Activated B cell treated with CpG ODN at 0.5 μM for 24 hours (primary cell): ENCODE results near the gene PRDM16. TPM values are rescaled to one million over a fixed set of nuclear protein-coding genes. Genes with fewer than 3 reads are reported as not detected.
A peak's percentile ranks its signal among the peaks of the same experiment; 100 is the strongest.

Experiments used
- ATAC-seq: fragments of 200-7000 bp; cut with Tn5 transposase; one replicate; pipeline ENCODE4 v1.10.0; 2021; ENCODE audit warnings: low read depth, mild to moderate bottlenecking, moderate library complexity
- CTCF ChIA-PET: fragments of 350-600 bp; sonication (Branson Sonifier 250); formaldehyde crosslinking; loops from one replicate; lab custom pipeline; 2021; ENCODE audit warnings: antibody characterized with exemption; lab: Charles Lee
- POLR2A ChIA-PET: fragments of 350-600 bp; sonication (Branson Sonifier 250); formaldehyde crosslinking; loops from one replicate; lab custom pipeline; 2021; ENCODE audit warnings: antibody characterized with exemption; lab: Charles Lee
- DNase-seq: peaks from one replicate; pipeline ENCODE4 v3.0.0; 2022
- H3K27ac Mint-ChIP-seq: one replicate; pipeline ENCODE4 v1.8.0; 2020; ENCODE audit warnings: mixed read lengths
- H3K27me3 Mint-ChIP-seq: one replicate; pipeline ENCODE4 v1.8.0; 2021; ENCODE audit warnings: mixed read lengths
- H3K36me3 Mint-ChIP-seq: one replicate; pipeline ENCODE4 v1.8.0; 2021; ENCODE audit warnings: low read depth, mixed read lengths
- H3K4me1 Mint-ChIP-seq: one replicate; pipeline ENCODE4 v1.8.0; 2021; ENCODE audit warnings: mixed read lengths
- H3K4me3 Mint-ChIP-seq: one replicate; pipeline ENCODE4 v1.8.0; 2020; ENCODE audit warnings: mild to moderate bottlenecking, mixed read lengths
- H3K9me3 Mint-ChIP-seq: one replicate; pipeline ENCODE4 v1.8.0; 2020; ENCODE audit warnings: mixed read lengths
- intact Hi-C: fragments of 100-400 bp; cut with micrococcal nuclease; formaldehyde crosslinking; loops from one replicate; pipeline ENCODE4 v1.15.1; 2024
- total RNA-seq: library from RNA; stranded (reverse); gene quantifications from 2 replicates; pipeline ENCODE4 v1.2.3, GENCODE V29; 2022
- TF ChIP-seq, protein P1 (sequence below): fragments of 200-600 bp; IDR thresholded peaks from one replicate; pipeline ENCODE4 v1.8.0; 2022; ENCODE audit warnings: antibody characterized with exemption, mild to moderate bottlenecking

The PRDM16 gene
- total RNA-seq, 1 donor from 2014 or later = not detected

DNA sequence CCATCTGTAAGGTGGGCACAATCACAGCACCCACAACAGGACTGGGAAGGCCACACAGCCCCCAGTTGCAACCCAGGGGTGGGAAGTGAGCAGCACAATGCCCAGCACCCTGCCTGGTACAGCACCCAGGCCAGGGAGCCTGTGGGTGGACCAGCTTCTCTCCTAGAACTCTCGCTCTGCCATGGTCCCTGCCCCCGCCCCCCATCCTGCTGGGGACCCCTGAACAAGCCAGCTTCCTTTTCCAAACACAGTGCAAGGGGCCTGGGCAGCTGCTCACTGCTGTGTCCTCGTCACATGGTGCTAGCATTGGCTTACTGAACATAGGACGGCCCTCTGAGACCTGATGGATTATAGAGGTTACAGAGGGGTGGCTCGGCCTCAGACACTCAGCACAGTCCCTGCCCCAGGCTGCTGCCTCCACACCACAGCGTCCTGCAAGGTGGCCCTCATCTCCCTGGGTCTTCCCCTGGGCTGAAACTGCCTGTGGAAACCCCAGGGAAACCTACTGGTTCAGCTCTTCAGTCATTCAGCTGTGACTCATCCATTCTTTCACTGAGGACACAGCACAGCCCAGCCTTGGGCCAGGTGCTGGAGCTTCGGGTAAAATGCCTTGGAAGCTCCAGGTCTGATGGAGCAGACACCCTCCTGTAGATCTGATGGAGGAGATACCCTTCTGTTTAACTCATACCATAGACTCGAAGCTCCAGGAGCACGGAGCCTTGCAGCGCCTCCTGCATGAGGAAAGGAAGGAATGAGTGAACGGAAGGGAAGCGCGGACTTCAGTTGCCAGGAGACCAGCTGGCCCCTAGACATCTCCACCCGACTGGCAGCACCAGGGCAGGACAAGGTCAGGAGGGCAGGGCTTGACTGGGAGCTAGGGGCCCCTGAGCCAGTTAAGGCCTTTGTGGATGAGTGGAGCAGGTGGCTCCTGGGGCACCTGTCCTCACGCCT lies 8.1 kb upstream of the PRDM16 start:
- peak; percentile 5 for DNase-seq
- H3K27me3 Mint-ChIP-seq = peaks cover 4% of the 10 kb centered on the region
- TF ChIP-seq, protein P1, sequence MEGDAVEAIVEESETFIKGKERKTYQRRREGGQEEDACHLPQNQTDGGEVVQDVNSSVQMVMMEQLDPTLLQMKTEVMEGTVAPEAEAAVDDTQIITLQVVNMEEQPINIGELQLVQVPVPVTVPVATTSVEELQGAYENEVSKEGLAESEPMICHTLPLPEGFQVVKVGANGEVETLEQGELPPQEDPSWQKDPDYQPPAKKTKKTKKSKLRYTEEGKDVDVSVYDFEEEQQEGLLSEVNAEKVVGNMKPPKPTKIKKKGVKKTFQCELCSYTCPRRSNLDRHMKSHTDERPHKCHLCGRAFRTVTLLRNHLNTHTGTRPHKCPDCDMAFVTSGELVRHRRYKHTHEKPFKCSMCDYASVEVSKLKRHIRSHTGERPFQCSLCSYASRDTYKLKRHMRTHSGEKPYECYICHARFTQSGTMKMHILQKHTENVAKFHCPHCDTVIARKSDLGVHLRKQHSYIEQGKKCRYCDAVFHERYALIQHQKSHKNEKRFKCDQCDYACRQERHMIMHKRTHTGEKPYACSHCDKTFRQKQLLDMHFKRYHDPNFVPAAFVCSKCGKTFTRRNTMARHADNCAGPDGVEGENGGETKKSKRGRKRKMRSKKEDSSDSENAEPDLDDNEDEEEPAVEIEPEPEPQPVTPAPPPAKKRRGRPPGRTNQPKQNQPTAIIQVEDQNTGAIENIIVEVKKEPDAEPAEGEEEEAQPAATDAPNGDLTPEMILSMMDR = no peak
- ChIA-PET CTCF (no interaction called here), POLR2A (no interaction called here)
- no peaks in the 10 kb centered on the region for H3K4me1 Mint-ChIP-seq
- H3K9me3 Mint-ChIP-seq = no peaks in the 10 kb centered on the region
- no peak overlapping the region for H3K4me3 Mint-ChIP-seq
- H3K27ac Mint-ChIP-seq = no peak overlapping the region
- no peaks in the 10 kb centered on the region for H3K36me3 Mint-ChIP-seq
- ATAC-seq = no peak
- intact Hi-C loops = no loop called here

DNA sequence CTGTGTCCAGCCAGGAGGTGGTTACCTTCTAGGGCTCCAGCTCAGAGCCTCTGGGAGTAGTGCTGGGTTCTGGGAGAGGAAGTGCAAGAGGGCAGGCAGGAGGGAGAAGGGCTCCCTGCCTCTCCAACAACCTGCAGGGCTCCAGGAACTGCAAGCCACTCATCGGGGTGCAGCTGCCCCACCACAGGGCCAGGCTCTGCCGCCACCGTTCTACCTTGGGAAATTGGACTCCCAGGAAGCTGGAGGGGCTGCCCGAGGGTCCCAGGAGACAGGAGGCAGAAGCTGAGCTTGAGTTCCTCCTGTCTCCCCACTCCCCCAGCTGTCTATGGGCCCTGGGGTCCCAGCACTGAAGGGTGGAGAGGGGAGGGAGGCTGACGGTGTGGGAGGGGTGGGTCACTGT lies 7.4 kb upstream of the PRDM16 start:
- intact Hi-C loops = no loop called here
- TF ChIP-seq, protein P1 = no peak
- ChIA-PET CTCF (no interaction called here), POLR2A (no interaction called here)
- DNase-seq (peak; percentile 4), ATAC-seq (no peak)
- Mint-ChIP-seq H3K4me1 (no peaks in the 10 kb centered on the region), H3K4me3 (no peak overlapping the region), H3K36me3 (no peaks in the 10 kb centered on the region), H3K9me3 (no peaks in the 10 kb centered on the region), H3K27ac (no peak overlapping the region), H3K27me3 (peaks cover 10% of the 10 kb centered on the region)

DNA sequence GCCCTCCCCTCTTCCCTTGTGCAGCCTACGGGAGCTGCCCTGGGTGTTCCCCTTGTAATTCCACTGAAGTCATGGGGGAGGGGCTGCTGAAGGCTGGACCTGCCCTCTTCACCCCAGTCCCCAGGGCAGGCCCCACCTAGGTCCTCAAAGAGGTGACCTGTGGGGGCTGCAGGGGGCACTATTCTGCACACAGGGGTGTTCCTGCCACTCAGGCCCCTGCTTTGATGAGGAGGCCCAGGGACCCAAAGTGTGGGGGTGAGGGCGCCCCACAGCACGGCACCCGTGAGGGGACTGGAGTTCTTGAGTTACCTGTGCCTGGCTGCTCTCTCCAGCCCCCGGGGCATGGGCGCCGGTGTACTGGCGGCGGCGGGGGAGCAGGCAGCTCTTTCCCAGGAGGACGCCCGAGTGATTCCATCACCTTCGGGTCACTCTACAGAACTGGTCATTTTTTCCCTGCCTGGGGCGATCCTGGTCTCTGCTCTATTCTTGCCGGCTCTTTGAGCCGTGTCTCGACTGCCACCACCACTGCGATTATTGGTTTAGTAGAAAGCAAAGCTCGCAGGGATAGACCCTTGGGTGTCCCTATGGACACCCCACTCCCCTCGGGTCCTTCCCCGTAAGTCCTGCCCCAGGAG lies 6.9 kb upstream of the PRDM16 start:
- POLR2A ChIA-PET = no interaction called here
- Mint-ChIP-seq H3K36me3 (no peaks in the 10 kb centered on the region), H3K4me1 (no peaks in the 10 kb centered on the region), H3K4me3 (no peak overlapping the region), H3K9me3 (no peaks in the 10 kb centered on the region), H3K27ac (no peak overlapping the region), H3K27me3 (peaks cover 10% of the 10 kb centered on the region)
- TF ChIP-seq, protein P1 = no peak
- intact Hi-C loops = no loop called here
- DNase-seq = peak; percentile 4
- CTCF ChIA-PET = no interaction called here
- no peak for ATAC-seq

DNA sequence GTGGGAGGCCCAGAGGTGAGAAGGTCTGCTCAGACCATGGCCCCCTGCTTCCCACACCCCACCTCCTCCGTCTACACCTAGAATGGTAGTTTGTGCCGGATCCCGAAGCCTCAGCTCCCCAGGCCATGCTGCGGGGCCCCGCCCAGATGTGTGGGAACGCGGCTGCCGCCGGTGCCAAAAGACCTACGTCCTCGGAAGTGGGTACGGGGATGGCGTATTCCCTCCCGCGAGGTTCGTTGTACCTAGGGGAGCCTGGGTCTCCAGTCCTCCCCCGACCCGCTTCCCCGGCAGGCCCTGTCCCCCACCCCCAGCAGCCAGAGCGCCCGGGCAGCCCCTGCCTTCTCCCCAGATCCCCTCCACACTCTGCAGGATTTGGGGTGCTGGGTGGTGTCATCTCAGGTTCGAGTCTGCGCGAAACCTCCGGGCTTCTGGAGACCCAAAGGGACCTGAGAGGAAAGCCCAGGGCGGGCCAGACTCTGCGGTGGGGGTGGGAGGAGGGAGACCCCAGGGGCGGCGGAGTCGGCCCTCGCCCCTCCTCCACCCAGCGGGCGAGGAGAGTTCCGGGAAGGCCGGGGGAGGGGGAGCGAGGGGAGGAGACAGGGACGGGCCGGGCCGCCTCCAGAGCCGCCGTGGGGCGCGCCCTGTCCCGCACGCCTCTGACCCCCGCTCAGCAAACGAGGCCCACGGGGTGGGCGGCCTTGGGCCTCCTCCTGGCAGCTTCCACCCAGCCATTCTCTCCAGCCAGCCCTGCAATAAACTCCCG lies 6.2 kb upstream of the PRDM16 start:
- Mint-ChIP-seq H3K4me1 (no peaks in the 10 kb centered on the region), H3K27me3 (peaks cover 12% of the 10 kb centered on the region), H3K36me3 (no peaks in the 10 kb centered on the region), H3K27ac (no peak overlapping the region), H3K4me3 (no peak overlapping the region), H3K9me3 (no peaks in the 10 kb centered on the region)
- DNase-seq (peak; percentile 10), ATAC-seq (no peak)
- intact Hi-C loops = no loop called here
- ChIA-PET CTCF (no interaction called here), POLR2A (no interaction called here)
- TF ChIP-seq, protein P1 = no peak
